ENCODE results near the gene ADORA2B. TPM values are rescaled to one million over a fixed set of nuclear protein-coding genes. Genes with fewer than 3 reads are reported as not detected.
"Not testable (repeated sequence)": the region's sequence is repeated elsewhere in the genome, so short reads cannot be mapped to it uniquely, and the experiment has no call there.

Gene ADORA2B
- total RNA-seq, 5 donors from 2014 or later (not counting 1 experiment from before 2014, with no cell fraction given), result 0.20 TPM; not detected in 4

DNA sequence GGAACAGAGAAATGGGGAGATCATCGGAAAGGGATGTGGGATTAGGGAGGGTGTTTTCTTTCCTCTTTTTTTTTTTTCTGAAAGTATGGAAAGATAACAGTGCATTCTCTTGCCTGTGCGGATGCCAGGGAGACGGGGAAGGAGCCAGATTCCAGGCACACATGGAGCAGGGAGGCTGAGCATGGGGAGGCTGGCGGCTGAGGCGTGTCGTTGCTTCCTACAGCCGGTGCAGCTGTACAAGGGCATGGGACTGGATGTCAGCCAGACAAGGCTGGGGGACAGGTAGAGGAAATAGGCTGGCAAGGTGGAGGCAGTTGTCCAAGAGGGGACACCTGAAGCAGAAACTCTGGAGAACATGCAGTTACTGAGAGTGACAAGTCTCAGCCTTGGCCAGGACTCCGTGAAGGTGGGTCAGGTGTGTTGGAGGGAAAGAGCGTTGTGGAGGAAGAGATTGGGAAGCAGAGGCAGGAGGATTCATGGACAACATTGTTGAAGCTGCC lies 16.6 kb upstream of the ADORA2B start:
- H3K27ac Mint-ChIP-seq, result no peak overlapping the region
- WGBS (ENCODE audit: insufficient coverage), result 53% methylated on average over 9 of the region's 9 CpGs
- no peaks in the 10 kb centered on the region for H3K4me1 ChIP-seq (ENCODE audit: control insufficient read depth in 1 of 2, extremely low read depth in 1 of 2, insufficient read depth in 2 of 2, low read length in 2 of 2)
- no peaks in the 10 kb centered on the region for H3K36me3 ChIP-seq (ENCODE audit: control insufficient read depth in 2 of 2, extremely low read depth in 1 of 2, insufficient read depth in 1 of 2, low read length in 1 of 2)
- H3K36me3 Mint-ChIP-seq, result no peaks in the 10 kb centered on the region
- peaks cover 16 to 23% of the 10 kb centered on the region in 2 donors for H3K27me3 Mint-ChIP-seq
- peaks cover 0 to 25% of the 10 kb centered on the region in 2 experiments for H3K27me3 ChIP-seq (replicated peaks in 1 of 2; ENCODE audit: control insufficient read depth in 2 of 2, extremely low read depth in 1 of 2, insufficient read depth in 2 of 2, low read length in 1 of 2)
- no peaks in the 10 kb centered on the region for H3K9me3 Mint-ChIP-seq
- no peak overlapping the region for H3K4me3 ChIP-seq (ENCODE audit: control insufficient read depth in 1 of 2, extremely low read depth in 1 of 2, low read length in 1 of 2)
- ChIA-PET POLR2A (no interaction called here), CTCF (no interaction called here)
- no peak overlapping the region for H3K27ac ChIP-seq (ENCODE audit: low read length)
- H3K9me3 ChIP-seq, result no peaks in the 10 kb centered on the region
- no peak for DNase-seq
- H3K4me3 Mint-ChIP-seq, result no peak overlapping the region
- peaks cover 0 to 10% (median 2%) of the 10 kb centered on the region in 3 donors for H3K4me1 Mint-ChIP-seq
- no peak for ATAC-seq (replicated peaks in 1 of 4)

- no peak for DNase-seq
- no peak for ATAC-seq (replicated peaks in 1 of 4)
- no peaks in the 10 kb centered on the region for H3K36me3 ChIP-seq (ENCODE audit: control insufficient read depth in 2 of 2, extremely low read depth in 1 of 2, insufficient read depth in 1 of 2, low read length in 1 of 2)
- ChIA-PET CTCF (no interaction called here), POLR2A (no interaction called here)
- no peaks in the 10 kb centered on the region for H3K4me1 ChIP-seq (ENCODE audit: control insufficient read depth in 1 of 2, extremely low read depth in 1 of 2, insufficient read depth in 2 of 2, low read length in 2 of 2)
- no peaks in the 10 kb centered on the region for H3K9me3 Mint-ChIP-seq
- no peak overlapping the region for H3K4me3 ChIP-seq (ENCODE audit: control insufficient read depth in 1 of 2, extremely low read depth in 1 of 2, low read length in 1 of 2)
- no peaks in the 10 kb centered on the region for H3K36me3 Mint-ChIP-seq
- H3K27me3 Mint-ChIP-seq, result peaks cover 16 to 23% of the 10 kb centered on the region in 2 donors
- H3K4me3 Mint-ChIP-seq, result no peak overlapping the region
- H3K4me1 Mint-ChIP-seq, result peaks cover 0 to 10% (median 2%) of the 10 kb centered on the region in 3 donors
- H3K27me3 ChIP-seq (replicated peaks in 1 of 2; ENCODE audit: control insufficient read depth in 2 of 2, extremely low read depth in 1 of 2, insufficient read depth in 2 of 2, low read length in 1 of 2), result peaks cover 0 to 23% of the 10 kb centered on the region in 2 experiments
- no peak overlapping the region for H3K27ac ChIP-seq (ENCODE audit: low read length)
- 100% methylated on average over 2 of the region's 4 CpGs for WGBS (ENCODE audit: insufficient coverage)
- no peak overlapping the region for H3K27ac Mint-ChIP-seq
- H3K9me3 ChIP-seq, result no peaks in the 10 kb centered on the region
These were observed 15.0 kb upstream of the ADORA2B start for GRCh38 chr17:15929941-15930340.

DNA sequence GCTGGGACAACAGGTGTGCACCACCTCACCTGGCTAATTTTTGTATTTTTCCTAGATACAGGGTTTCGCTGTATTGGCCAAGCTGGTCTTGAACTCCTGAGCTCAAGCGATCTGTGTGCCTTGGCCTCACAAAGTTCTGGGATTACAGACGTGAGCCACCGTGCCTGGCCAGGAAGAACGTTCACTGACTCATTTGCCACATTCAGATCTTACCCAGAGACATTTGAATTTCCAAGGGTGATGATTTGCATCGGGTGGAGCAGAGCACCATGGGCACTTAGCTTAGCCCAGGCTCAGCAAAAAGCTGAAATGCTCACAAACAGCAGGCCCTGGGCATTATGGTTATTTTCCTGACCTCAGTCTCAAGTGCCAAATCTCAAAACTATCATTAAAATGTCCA lies 14.5 kb upstream of the ADORA2B start:
- Mint-ChIP-seq H3K4me3 (no peak overlapping the region), H3K27me3 (peaks cover 16 to 23% of the 10 kb centered on the region in 2 donors), H3K36me3 (no peaks in the 10 kb centered on the region), H3K4me1 (peaks cover 0 to 10% (median 2%) of the 10 kb centered on the region in 3 donors), H3K9me3 (no peaks in the 10 kb centered on the region), H3K27ac (no peak overlapping the region)
- ATAC-seq (replicated peaks in 1 of 4) (no peak), DNase-seq (no peak)
- 77% methylated on average over 6 of the region's 6 CpGs for WGBS (ENCODE audit: insufficient coverage)
- no peak overlapping the region for H3K27ac ChIP-seq (ENCODE audit: low read length)
- peaks cover 0 to 23% of the 10 kb centered on the region in 2 experiments for H3K27me3 ChIP-seq (replicated peaks in 1 of 2; ENCODE audit: control insufficient read depth in 2 of 2, extremely low read depth in 1 of 2, insufficient read depth in 2 of 2, low read length in 1 of 2)
- no peaks in the 10 kb centered on the region for H3K36me3 ChIP-seq (ENCODE audit: control insufficient read depth in 2 of 2, extremely low read depth in 1 of 2, insufficient read depth in 1 of 2, low read length in 1 of 2)
- no peaks in the 10 kb centered on the region for H3K9me3 ChIP-seq
- CTCF ChIA-PET, result no interaction called here
- H3K4me1 ChIP-seq (ENCODE audit: control insufficient read depth in 1 of 2, extremely low read depth in 1 of 2, insufficient read depth in 2 of 2, low read length in 2 of 2), result no peaks in the 10 kb centered on the region
- H3K4me3 ChIP-seq (ENCODE audit: control insufficient read depth in 1 of 2, extremely low read depth in 1 of 2, low read length in 1 of 2), result no peak overlapping the region
- POLR2A ChIA-PET, result no interaction called here

DNA sequence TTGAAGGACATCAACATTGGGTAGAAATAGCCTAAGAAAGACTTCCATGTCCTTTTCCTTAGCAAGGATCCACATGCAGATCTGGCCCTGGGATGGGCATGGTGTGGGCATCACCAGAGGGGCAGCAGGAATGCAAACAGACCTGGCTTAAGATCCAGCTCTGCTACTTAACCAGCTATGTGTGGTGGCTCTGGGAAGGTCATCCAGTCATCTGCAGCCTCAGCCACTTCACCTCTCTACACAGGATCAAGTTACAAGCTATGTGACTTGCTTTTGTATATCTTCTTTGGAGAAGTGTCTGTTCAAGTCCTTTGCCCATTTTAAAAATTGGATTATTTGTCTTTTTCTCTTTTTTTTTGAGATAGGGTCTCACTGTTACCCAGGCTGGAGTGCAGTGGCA lies 13.5 kb upstream of the ADORA2B start:
- Mint-ChIP-seq H3K4me3 (no peak overlapping the region), H3K36me3 (no peaks in the 10 kb centered on the region), H3K9me3 (no peaks in the 10 kb centered on the region), H3K27ac (no peak overlapping the region), H3K4me1 (peaks cover 0 to 10% (median 2%) of the 10 kb centered on the region in 3 donors), H3K27me3 (peaks cover 12 to 18% of the 10 kb centered on the region in 2 donors)
- ChIA-PET CTCF (no interaction called here), POLR2A (no interaction called here)
- ATAC-seq (replicated peaks in 1 of 4) (no peak), DNase-seq (no peak)
- peaks cover 0 to 22% of the 10 kb centered on the region in 2 experiments for H3K27me3 ChIP-seq (replicated peaks in 1 of 2; ENCODE audit: control insufficient read depth in 2 of 2, extremely low read depth in 1 of 2, insufficient read depth in 2 of 2, low read length in 1 of 2)
- H3K36me3 ChIP-seq (ENCODE audit: control insufficient read depth in 2 of 2, extremely low read depth in 1 of 2, insufficient read depth in 1 of 2, low read length in 1 of 2), result no peaks in the 10 kb centered on the region
- no peak overlapping the region for H3K27ac ChIP-seq (ENCODE audit: low read length)
- H3K9me3 ChIP-seq, result no peaks in the 10 kb centered on the region
- H3K4me1 ChIP-seq (ENCODE audit: control insufficient read depth in 1 of 2, extremely low read depth in 1 of 2, insufficient read depth in 2 of 2, low read length in 2 of 2), result no peaks in the 10 kb centered on the region
- H3K4me3 ChIP-seq (ENCODE audit: control insufficient read depth in 1 of 2, extremely low read depth in 1 of 2, low read length in 1 of 2), result no peak overlapping the region

DNA sequence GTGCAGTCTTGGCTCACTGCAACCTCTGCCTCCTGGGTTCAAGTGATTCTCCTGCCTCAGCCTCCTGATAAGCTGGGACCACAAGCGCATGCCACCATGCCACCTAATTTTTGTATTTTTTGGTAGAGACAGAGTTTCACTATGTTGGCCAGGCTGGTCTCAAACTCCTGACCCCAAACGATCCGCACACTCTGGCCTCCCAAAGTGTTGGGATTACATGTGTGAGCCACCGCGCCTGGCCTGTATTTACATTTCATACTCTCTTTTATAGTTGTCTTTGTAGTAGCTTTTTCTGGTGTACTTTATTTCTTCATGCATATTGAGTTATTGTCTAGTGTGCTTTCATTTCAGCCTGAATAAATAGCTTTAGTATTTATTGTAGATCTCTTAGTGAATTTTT lies 10.1 kb upstream of the ADORA2B start:
- Histone ChIP-seq H3K4me1 (ENCODE audit: control insufficient read depth in 1 of 2, extremely low read depth in 1 of 2, insufficient read depth in 2 of 2, low read length in 2 of 2) (no peaks in the 10 kb centered on the region), H3K4me3 (ENCODE audit: control insufficient read depth in 1 of 2, extremely low read depth in 1 of 2, low read length in 1 of 2) (no peak overlapping the region), H3K27ac (ENCODE audit: low read length) (no peak overlapping the region), H3K9me3 (no peaks in the 10 kb centered on the region), H3K27me3 (replicated peaks in 1 of 2; ENCODE audit: control insufficient read depth in 2 of 2, extremely low read depth in 1 of 2, insufficient read depth in 2 of 2, low read length in 1 of 2) (peaks cover 0 to 3% of the 10 kb centered on the region in 2 experiments), H3K36me3 (ENCODE audit: control insufficient read depth in 2 of 2, extremely low read depth in 1 of 2, insufficient read depth in 1 of 2, low read length in 1 of 2) (no peaks in the 10 kb centered on the region)
- ATAC-seq (replicated peaks in 1 of 4) (no peak), DNase-seq (no peak)
- POLR2A ChIA-PET, result no interaction called here
- Mint-ChIP-seq H3K4me3 (no peak overlapping the region), H3K27me3 (peaks cover under 1% of the 10 kb centered on the region in 2 donors), H3K36me3 (no peaks in the 10 kb centered on the region), H3K4me1 (no peaks in the 10 kb centered on the region), H3K9me3 (no peaks in the 10 kb centered on the region), H3K27ac (no peak overlapping the region)
- CTCF ChIA-PET, result no interaction called here
- WGBS (ENCODE audit: insufficient coverage), result no CpG with 5 or more reads among the region's 5 CpGs

DNA sequence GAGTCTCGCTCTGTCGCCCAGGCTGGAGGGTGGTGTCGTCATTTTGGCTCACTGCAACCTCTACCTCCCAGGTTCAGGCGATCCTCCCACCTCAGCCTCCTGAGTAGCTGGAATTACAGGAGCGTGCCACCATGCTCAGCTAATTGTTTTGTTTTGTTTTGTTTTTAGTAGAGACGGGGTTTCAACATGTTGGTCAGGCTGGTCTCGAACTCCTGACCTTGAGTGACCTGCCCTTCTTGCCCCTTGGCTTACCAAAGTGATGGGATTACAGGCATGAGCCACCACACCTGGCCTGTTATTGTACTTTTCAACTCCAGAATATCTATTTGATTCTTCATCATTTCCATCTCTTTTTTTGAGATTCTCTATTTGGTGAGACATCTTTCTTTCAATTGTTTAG lies 9.0 kb upstream of the ADORA2B start:
- Histone ChIP-seq H3K27me3 (replicated peaks in 1 of 2; ENCODE audit: control insufficient read depth in 2 of 2, extremely low read depth in 1 of 2, insufficient read depth in 2 of 2, low read length in 1 of 2) (peaks cover 0 to 3% of the 10 kb centered on the region in 2 experiments), H3K36me3 (ENCODE audit: control insufficient read depth in 2 of 2, extremely low read depth in 1 of 2, insufficient read depth in 1 of 2, low read length in 1 of 2) (no peaks in the 10 kb centered on the region), H3K4me1 (ENCODE audit: control insufficient read depth in 1 of 2, extremely low read depth in 1 of 2, insufficient read depth in 2 of 2, low read length in 2 of 2) (no peaks in the 10 kb centered on the region), H3K4me3 (ENCODE audit: control insufficient read depth in 1 of 2, extremely low read depth in 1 of 2, low read length in 1 of 2) (no peak overlapping the region), H3K9me3 (no peaks in the 10 kb centered on the region), H3K27ac (ENCODE audit: low read length) (no peak overlapping the region)
- DNase-seq (no peak), ATAC-seq (replicated peaks in 1 of 4) (no peak)
- peaks cover 0 to 3% of the 10 kb centered on the region in 2 donors for H3K27me3 Mint-ChIP-seq
- WGBS (ENCODE audit: insufficient coverage), result no CpG with 5 or more reads among the region's 7 CpGs
- H3K27ac Mint-ChIP-seq, result no peak overlapping the region
- no peak overlapping the region for H3K4me3 Mint-ChIP-seq
- no peaks in the 10 kb centered on the region for H3K9me3 Mint-ChIP-seq
- ChIA-PET CTCF (no interaction called here), POLR2A (no interaction called here)
- H3K4me1 Mint-ChIP-seq, result no peaks in the 10 kb centered on the region
- H3K36me3 Mint-ChIP-seq, result no peaks in the 10 kb centered on the region

DNA sequence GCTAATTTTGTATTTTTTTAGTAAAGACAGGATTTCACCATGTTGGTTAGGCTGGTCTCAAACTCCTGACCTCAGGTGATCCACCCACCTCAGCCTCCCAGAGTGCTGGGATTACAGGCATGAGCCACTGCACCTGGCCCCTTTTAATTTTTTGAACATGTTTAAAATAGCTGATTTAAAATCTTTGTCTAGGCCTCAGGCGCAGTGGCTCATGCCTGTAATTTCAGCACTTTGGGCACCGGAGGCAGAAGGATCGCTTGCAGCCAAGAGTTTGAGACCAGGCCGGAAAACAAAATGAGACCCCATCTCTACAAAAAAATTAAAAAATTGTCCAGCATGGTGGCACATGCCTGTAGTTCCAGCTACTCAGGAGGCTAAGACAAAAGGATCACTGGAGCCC lies 8.4 kb upstream of the ADORA2B start:
- H3K9me3 ChIP-seq; H3K9me3 Mint-ChIP-seq; CTCF ChIA-PET; DNase-seq; H3K27ac Mint-ChIP-seq; H3K36me3 Mint-ChIP-seq; H3K27me3 ChIP-seq (replicated peaks in 1 of 2; ENCODE audit: control insufficient read depth in 2 of 2, extremely low read depth in 1 of 2, insufficient read depth in 2 of 2, low read length in 1 of 2); ATAC-seq (replicated peaks in 1 of 4); H3K4me3 Mint-ChIP-seq; H3K27me3 Mint-ChIP-seq; H3K4me3 ChIP-seq (ENCODE audit: control insufficient read depth in 1 of 2, extremely low read depth in 1 of 2, low read length in 1 of 2); POLR2A ChIA-PET; H3K4me1 ChIP-seq (ENCODE audit: control insufficient read depth in 1 of 2, extremely low read depth in 1 of 2, insufficient read depth in 2 of 2, low read length in 2 of 2); H3K27ac ChIP-seq (ENCODE audit: low read length); H3K36me3 ChIP-seq (ENCODE audit: control insufficient read depth in 2 of 2, extremely low read depth in 1 of 2, insufficient read depth in 1 of 2, low read length in 1 of 2); H3K4me1 Mint-ChIP-seq: not testable (repeated sequence)
- 100% methylated on average over 1 of the region's 4 CpGs for WGBS (ENCODE audit: insufficient coverage)
